Stimulated activated CD4-positive, alpha-beta T cell treated with anti-CD3 and anti-CD28 coated beads, Interleukin-15, amount 100 ng/mL, for 24 hours (primary cell): ENCODE data around the gene FRRS1L.

ENCODE experiments used
- DNase-seq: peaks from one replicate; pipeline ENCODE4 v3.0.0-alpha.2; 2020

Gene FRRS1L

GRCh38 chr9:109172935-109173334 lies 5.9 kb upstream of the FRRS1L start:
- DNase-seq, result no peak

- DNase-seq, result no peak
Observed at GRCh38 chr9:109171926-109172325, 4.9 kb upstream of the FRRS1L start.

- DNase-seq, result no peak
Observed at GRCh38 chr9:109168170-109168569, 1.1 kb upstream of the FRRS1L start.

GRCh38 chr9:109167716-109168115 lies 667 bp upstream of the FRRS1L start:
- DNase-seq, result no peak

- no peak for DNase-seq
Observed at GRCh38 chr9:109166171-109166770, 778 bp downstream of the FRRS1L start.

GRCh38 chr9:109164042-109164441 lies 3.0 kb downstream of the FRRS1L start:
- no peak for DNase-seq

- DNase-seq, result no peak
Observed at GRCh38 chr9:109163194-109163593, 3.9 kb downstream of the FRRS1L start.

- no peak for DNase-seq
Observed at GRCh38 chr9:109162677-109163076, 4.4 kb downstream of the FRRS1L start.

- DNase-seq, result no peak
Observed at GRCh38 chr9:109161471-109161870, 5.6 kb downstream of the FRRS1L start.

GRCh38 chr9:109159583-109159982 lies 7.5 kb downstream of the FRRS1L start:
- no peak for DNase-seq

- DNase-seq, result no peak
Observed at GRCh38 chr9:109158651-109159050, 8.4 kb downstream of the FRRS1L start.

GRCh38 chr9:109156708-109157107 lies 10.3 kb downstream of the FRRS1L start:
- no peak for DNase-seq

GRCh38 chr9:109150925-109151545 lies 16.0 kb downstream of the FRRS1L start:
- DNase-seq, result no peak

GRCh38 chr9:109149722-109150121 lies 17.3 kb downstream of the FRRS1L start:
- DNase-seq, result no peak

- no peak for DNase-seq
Observed at GRCh38 chr9:109149089-109149488, 18.0 kb downstream of the FRRS1L start.

GRCh38 chr9:109145051-109145450 lies 22.0 kb downstream of the FRRS1L start:
- no peak for DNase-seq

GRCh38 chr9:109143881-109144562 lies 23.0 kb downstream of the FRRS1L start:
- peak; percentile 19 for DNase-seq

GRCh38 chr9:109141375-109141774 lies 25.7 kb downstream of the FRRS1L start:
- no peak for DNase-seq

GRCh38 chr9:109139851-109140250 lies 27.2 kb downstream of the FRRS1L start:
- no peak for DNase-seq

GRCh38 chr9:109138421-109138820 lies 28.6 kb downstream of the FRRS1L start:
- DNase-seq, result no peak

- DNase-seq, result no peak
Observed at GRCh38 chr9:109134167-109134578, 32.9 kb downstream of the FRRS1L start.

- no peak for DNase-seq
Observed at GRCh38 chr9:109133533-109133932, 33.5 kb downstream of the FRRS1L start.

GRCh38 chr9:109132567-109133021 lies 34.5 kb downstream of the FRRS1L start:
- DNase-seq, result no peak

- DNase-seq, result no peak
Observed at GRCh38 chr9:109129470-109130197, 37.4 kb downstream of the FRRS1L start.
